ENCODE data around the gene MILR1. TPM values are rescaled to one million over a fixed set of nuclear protein-coding genes. Genes with fewer than 3 reads are reported as not detected.

Gene MILR1
- total RNA-seq, 1 donor from 2014 or later = 11.0 TPM

DNA sequence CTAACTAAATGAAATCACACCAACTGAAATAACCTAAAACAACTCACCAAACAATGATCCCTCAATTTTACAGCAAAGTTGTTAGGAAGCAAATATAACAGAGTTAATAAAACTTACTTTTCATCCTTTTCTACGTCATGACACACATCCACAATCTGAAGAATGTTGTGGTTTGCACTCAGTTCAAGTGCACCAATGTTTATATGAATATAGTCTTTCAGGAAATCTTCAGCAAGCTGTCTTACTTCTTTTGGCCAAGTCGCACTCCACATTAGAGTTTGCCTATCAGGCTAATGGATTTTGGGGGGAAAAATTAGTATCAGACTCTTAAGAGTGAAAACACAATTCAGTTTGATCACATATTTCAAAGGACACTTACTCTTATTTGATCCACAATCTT is 53.9 kb downstream of the MILR1 start:
- DNase-seq (ENCODE audit: low spot score) = no peak

DNA sequence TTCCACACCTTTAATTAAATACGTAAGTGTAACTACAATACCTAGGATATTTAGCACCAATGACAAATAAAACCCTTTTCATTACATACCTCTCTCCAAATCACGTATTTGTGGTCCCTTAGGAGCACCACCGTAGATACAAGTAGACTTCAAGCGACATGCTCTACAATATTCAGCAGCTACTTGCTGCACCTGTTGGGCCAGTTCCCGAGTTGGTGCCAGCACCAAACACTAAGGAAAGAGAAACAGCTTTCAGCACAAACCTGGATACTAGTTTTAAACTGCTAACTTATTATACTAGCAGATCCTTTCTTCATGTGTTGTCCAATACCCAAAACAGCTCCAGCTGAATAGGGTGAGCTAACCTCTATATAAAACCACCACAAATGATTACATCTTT is 54.4 kb downstream of the MILR1 start:
- no peak for DNase-seq (ENCODE audit: low spot score)

- DNase-seq (ENCODE audit: low spot score) = no peak
Observed at GRCh38 chr17:64503821-64504768, 55.2 kb downstream of the MILR1 start.

- no peak for DNase-seq (ENCODE audit: low spot score)
Observed at GRCh38 chr17:64504769-64505339, 55.9 kb downstream of the MILR1 start.

DNA sequence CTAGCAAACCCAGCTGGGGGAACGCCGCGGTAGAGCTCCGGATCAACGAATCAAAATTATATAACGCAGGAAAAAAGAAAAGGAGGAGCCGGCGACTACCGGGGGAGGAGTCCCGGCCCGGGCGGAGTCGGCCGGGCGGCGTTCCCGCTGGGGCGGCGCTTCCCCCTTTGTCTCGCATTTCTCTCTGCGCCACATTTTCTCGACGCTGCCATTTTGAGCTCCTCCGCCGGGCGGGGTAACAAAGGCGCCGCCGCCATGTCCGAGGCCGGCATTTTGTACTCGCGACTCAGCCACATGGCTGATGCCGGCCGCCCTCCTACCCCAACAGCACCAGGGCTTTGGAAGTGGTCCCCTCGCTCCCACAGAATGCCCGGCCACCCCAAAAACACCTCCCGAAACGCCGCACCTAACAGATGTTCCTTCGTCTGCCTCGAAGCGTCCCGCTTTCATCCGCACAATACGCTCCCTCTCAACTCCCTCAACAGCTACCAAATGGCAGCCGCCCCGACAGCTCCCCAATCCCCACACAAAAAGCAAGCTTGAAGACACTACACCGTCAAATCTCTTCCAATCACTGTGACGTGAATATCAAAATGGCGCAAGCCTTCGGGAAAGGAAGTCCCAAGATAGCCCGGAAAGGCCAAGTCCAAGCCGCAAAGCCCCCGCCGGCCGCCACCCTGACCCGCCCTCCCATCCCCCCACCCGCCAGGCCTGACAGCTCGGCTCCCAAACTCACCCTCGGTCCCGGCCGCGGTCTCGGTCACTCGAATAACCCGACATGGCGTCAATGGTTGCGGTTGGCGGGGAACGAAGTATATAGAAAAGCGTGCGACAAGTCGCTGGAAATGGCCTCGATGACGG is 56.7 kb downstream of the MILR1 start:
- DNase-seq (ENCODE audit: low spot score) = peak; percentile 94

GRCh38 chr17:64506201-64506575 is 57.3 kb downstream of the MILR1 start, which contains the start of gene DDX5:
Gene DDX5, minus strand, starts transcription at chr17:64506289. Its CDS starts 170 bp downstream, at chr17:64506119.
- DNase-seq (ENCODE audit: low spot score) = peak; percentile 99

- peak; percentile 97 for DNase-seq (ENCODE audit: low spot score)
Observed at GRCh38 chr17:64506576-64507412, 57.9 kb downstream of the MILR1 start, which contains the start of gene CEP95. Gene CEP95, plus strand, starts transcription at chr17:64506977. Its CDS starts 121 bp downstream, at chr17:64507098.

- peak; percentile 46 for DNase-seq (ENCODE audit: low spot score)
Observed at GRCh38 chr17:64507413-64507782, 58.5 kb downstream of the MILR1 start.

GRCh38 chr17:64508683-64509082 is 59.8 kb downstream of the MILR1 start:
- no peak for DNase-seq (ENCODE audit: low spot score)

DNA sequence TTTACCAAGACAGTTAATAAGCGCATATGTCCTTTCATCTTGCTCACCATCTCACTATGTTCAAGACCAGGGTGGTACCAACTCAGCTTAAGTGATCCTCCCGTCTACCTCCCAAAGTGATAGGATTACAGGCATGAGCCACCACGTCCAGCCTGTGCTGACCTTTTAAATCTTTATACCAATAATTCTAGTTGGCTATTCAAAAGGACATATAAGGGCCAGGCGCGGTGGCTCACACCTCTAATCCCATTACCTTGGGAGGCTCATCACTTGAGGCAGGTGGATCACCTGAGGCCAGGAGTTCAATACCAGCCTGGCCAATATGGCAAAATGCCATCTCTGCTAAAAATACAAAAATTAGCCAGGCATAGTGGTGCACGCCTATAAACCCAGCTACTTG is 60.3 kb downstream of the MILR1 start:
- no peak for DNase-seq (ENCODE audit: low spot score)

DNA sequence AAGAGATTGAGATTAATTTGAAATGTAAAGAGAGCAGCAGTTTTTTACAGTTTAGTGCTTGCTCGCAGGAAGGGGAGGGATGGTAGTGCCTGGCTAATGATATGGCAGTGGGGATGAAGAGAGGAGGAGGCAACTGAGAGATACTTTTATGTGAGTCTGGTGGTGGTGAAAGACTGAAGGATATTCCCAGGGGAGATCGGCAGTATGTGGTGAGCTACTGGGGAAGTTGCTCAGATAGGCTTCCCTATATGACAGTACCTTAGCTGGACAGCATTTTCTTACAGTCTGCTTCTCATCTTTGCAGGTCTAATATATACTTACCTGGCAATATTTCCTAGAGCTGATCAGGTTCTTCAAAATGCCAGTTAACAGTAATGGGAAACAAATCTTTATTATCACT is 66.5 kb downstream of the MILR1 start:
- DNase-seq (ENCODE audit: low spot score) = no peak

- no peak for DNase-seq (ENCODE audit: low spot score)
Observed at GRCh38 chr17:64515829-64516228, 66.9 kb downstream of the MILR1 start.

Other genes with a start within 250 kb of the MILR1 start
- gene TEX2, start 185.9 kb upstream of the MILR1 start, total RNA-seq = 31.6 TPM
- gene PECAM1, start 58.3 kb upstream of the MILR1 start, total RNA-seq = 204 TPM
- gene POLG2, start 47.9 kb downstream of the MILR1 start, total RNA-seq = 27.6 TPM
- 1,008 TPM for gene DDX5, start 57.2 kb downstream of the MILR1 start, total RNA-seq
- gene CEP95, start 57.9 kb downstream of the MILR1 start, total RNA-seq = 71.6 TPM
- gene SMURF2, start 213.2 kb downstream of the MILR1 start, total RNA-seq = 28.7 TPM